SKM-1 treated with dmso at 0.1 percent for 144 hours (cell line): ENCODE results near the gene OOSP4B.
"Not testable (repeated sequence)": the region's sequence is repeated elsewhere in the genome, so short reads cannot be mapped to it uniquely, and the experiment has no call there.

Experiments used
- DNase-seq: peaks from one replicate; lab custom pipeline; 2025; ENCODE audit not compliant: unreplicated experiment; lab: John Stamatoyannopoulos, UW

OOSP4B gene

GRCh38 chr11:60059052-60059451 is 42.1 kb downstream of the OOSP4B start:
- DNase-seq, result no peak

- DNase-seq, result no peak
Observed at GRCh38 chr11:60059521-60060240, 42.7 kb downstream of the OOSP4B start.

GRCh38 chr11:60064111-60064510 is 47.1 kb downstream of the OOSP4B start:
- DNase-seq, result peak; percentile 48

GRCh38 chr11:60065801-60066200 is 48.8 kb downstream of the OOSP4B start:
- DNase-seq, result no peak

- no peak for DNase-seq
Observed at GRCh38 chr11:60069450-60069849, 52.5 kb downstream of the OOSP4B start.

GRCh38 chr11:60071644-60072043 is 54.7 kb downstream of the OOSP4B start:
- DNase-seq, result not testable (repeated sequence)

GRCh38 chr11:60077216-60077817 is 60.3 kb downstream of the OOSP4B start:
- no peak for DNase-seq

- peak; percentile 17 for DNase-seq
Observed at GRCh38 chr11:60077981-60078380, 61.0 kb downstream of the OOSP4B start.

GRCh38 chr11:60078745-60079144 is 61.8 kb downstream of the OOSP4B start:
- DNase-seq, result no peak

- no peak for DNase-seq
Observed at GRCh38 chr11:60080535-60080934, 63.6 kb downstream of the OOSP4B start.
